IPS-18a (cell line): ENCODE results near the gene COMMD6.
A peak's percentile ranks its signal among the peaks of the same experiment; 100 is the strongest.

ENCODE experiments used
- H3K27ac ChIP-seq: one replicate; pipeline ENCODE4 v1.5.1; 2013; ENCODE audit warnings: low read length
- H3K27me3 ChIP-seq: one replicate; pipeline ENCODE4 v1.6.1; 2013; ENCODE audit warnings: mild to moderate bottlenecking, low read length; ENCODE audit not compliant: control insufficient read depth, insufficient read depth
- H3K36me3 ChIP-seq: one replicate; pipeline ENCODE4 v1.6.1; 2013; ENCODE audit warnings: low read depth, low read length; ENCODE audit not compliant: control insufficient read depth
- H3K4me1 ChIP-seq: one replicate; pipeline ENCODE4 v1.6.1; 2013; ENCODE audit warnings: low read depth, low read length; ENCODE audit not compliant: control insufficient read depth
- H3K4me3 ChIP-seq: one replicate; pipeline ENCODE4 v1.5.1; 2013; ENCODE audit warnings: low read length
- H3K9ac ChIP-seq: one replicate; pipeline ENCODE4 v1.6.1; 2013; ENCODE audit warnings: mild to moderate bottlenecking, low read length, moderate library complexity
- H3K9me3 ChIP-seq: one replicate; pipeline ENCODE4 v1.6.1; 2013; ENCODE audit warnings: low read depth, low read length; ENCODE audit not compliant: control insufficient read depth

The COMMD6 gene

DNA sequence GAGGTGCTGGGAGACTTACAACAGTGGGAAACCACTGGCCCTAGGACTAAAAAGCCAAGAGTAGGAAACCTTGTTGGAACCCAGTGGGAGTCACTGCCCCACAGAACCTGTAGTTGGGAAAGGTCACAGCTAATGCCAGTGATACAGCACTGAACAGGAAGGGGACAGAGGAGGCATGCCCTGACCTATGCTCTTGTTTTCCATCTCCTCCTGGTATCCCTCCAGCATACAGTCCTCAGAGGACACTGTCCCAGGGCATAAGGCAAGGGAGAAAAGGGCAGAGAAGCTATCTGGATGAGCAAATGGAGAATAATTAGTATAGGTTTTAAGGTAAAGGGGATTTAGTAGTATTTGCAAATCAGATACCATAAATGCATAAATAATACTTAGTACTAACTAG, 44.5 kb downstream of the COMMD6 start:
- Histone ChIP-seq H3K27me3 (no peaks in the 10 kb centered on the region), H3K4me3 (no peak overlapping the region), H3K4me1 (no peaks in the 10 kb centered on the region), H3K9me3 (no peaks in the 10 kb centered on the region), H3K9ac (no peak overlapping the region), H3K27ac (no peak overlapping the region), H3K36me3 (no peaks in the 10 kb centered on the region)

- Histone ChIP-seq H3K9ac (no peak overlapping the region), H3K36me3 (no peaks in the 10 kb centered on the region), H3K4me1 (no peaks in the 10 kb centered on the region), H3K4me3 (no peak overlapping the region), H3K27me3 (no peaks in the 10 kb centered on the region), H3K27ac (no peak overlapping the region), H3K9me3 (no peaks in the 10 kb centered on the region)
Measured at GRCh38 chr13:75492389-75492788, 45.3 kb downstream of the COMMD6 start.

- Histone ChIP-seq H3K9ac (no peak overlapping the region), H3K4me3 (no peak overlapping the region)
Measured at GRCh38 chr13:75491376-75491775, 46.3 kb downstream of the COMMD6 start.

GRCh38 chr13:75489502-75490263, 48.0 kb downstream of the COMMD6 start:
- Histone ChIP-seq H3K4me3 (no peak overlapping the region), H3K9ac (no peak overlapping the region), H3K27me3 (no peaks in the 10 kb centered on the region), H3K4me1 (peaks cover 7% of the 10 kb centered on the region), H3K27ac (no peak overlapping the region), H3K9me3 (no peaks in the 10 kb centered on the region), H3K36me3 (no peaks in the 10 kb centered on the region)

More at GRCh38 chr13:75491376-75491775, 46.3 kb downstream of the COMMD6 start:
- Histone ChIP-seq H3K9me3 (no peaks in the 10 kb centered on the region), H3K4me1 (no peaks in the 10 kb centered on the region), H3K27me3 (no peaks in the 10 kb centered on the region), H3K36me3 (no peaks in the 10 kb centered on the region), H3K27ac (no peak overlapping the region)

DNA sequence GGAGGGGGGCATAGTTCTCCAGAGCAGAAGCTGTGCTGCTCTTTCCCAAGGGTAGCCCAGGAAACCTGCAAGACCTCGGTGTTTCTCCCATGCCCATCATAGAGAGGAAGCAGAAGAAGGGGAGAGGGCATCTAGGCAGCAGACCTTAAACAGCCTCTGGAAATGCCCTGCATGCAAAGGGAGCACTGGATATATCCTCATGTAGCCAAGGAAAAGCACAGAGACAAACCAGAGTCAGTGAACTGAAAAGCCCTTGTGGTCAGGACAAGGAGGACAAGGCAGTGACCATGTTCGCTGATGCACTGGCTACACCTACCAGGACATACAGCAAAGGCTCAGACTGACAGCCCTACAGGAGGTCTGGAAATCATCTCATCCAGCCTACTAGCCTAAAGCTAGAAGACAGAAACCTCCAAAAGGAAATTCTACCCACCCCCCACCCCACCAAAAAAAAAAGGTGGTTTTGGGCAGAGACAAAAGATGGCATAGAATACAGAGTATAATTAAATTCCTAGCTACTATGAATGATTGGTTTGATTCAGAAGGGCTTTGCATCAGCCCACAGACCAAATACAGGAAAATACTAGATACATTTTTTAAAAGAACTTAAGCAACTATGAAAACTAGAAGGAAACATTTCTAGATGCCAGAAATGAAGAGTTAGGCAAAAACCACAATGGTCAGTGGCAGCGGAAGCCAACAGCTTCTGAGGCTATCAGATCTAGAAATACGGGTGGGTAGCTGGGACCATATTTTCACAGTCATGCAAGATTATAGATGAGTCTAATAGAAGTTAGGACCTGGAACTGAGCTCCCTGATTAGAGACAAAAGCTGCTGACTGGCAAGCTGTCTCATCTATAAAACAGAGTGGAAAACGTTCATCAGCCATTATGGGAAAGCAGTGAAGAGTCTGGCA, 51.2 kb downstream of the COMMD6 start:
- Histone ChIP-seq H3K9me3 (no peaks in the 10 kb centered on the region), H3K27ac (no peak overlapping the region), H3K36me3 (no peaks in the 10 kb centered on the region), H3K4me3 (no peak overlapping the region), H3K27me3 (no peaks in the 10 kb centered on the region), H3K4me1 (peaks cover 13% of the 10 kb centered on the region), H3K9ac (no peak overlapping the region)

DNA sequence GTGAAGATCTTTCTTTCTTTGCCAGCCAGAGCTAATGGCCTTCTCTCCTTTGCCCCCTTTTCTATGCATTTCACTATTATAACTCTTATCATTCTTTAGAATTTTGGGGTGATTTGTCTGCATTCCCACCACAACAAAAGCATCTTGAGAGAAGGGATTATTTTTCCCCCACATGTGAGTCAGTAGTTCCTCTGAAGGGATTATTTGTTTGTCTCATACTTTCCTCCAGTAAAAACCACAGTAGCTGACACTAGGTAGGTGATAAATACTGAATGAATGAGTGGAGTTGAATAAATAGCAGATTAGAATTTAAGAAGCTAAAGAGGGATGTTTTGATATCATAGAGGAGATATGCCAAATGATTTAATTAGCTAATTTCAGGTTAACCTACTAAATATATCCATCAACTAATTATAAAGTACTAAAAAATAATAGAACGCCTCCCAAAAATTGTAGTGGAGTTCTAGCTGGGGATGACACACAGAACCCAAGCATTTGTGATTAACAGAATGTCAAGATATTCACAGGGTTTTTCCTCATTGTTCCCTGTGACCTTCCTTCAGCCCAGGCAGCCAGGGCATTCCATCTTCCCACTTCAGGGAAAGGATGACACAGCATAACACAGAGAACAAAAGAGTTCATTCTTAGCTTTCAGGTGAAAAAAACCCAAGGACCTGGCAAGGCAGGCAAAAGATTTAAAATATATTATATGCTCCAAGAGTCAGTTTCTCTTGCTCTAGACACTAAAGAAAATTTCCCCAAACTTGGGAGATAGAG, 52.2 kb downstream of the COMMD6 start:
- no peaks in the 10 kb centered on the region for H3K36me3 ChIP-seq
- no peak overlapping the region for H3K9ac ChIP-seq
- no peak overlapping the region for H3K27ac ChIP-seq
- no peaks in the 10 kb centered on the region for H3K9me3 ChIP-seq
- H3K27me3 ChIP-seq: peaks cover 1% of the 10 kb centered on the region
- no peak overlapping the region for H3K4me3 ChIP-seq
- peaks cover 13% of the 10 kb centered on the region for H3K4me1 ChIP-seq

- H3K9ac ChIP-seq: peak overlapping the region; percentile 71
- H3K36me3 ChIP-seq: no peaks in the 10 kb centered on the region
- peak overlapping the region; percentile 83 for H3K4me3 ChIP-seq
- H3K4me1 ChIP-seq: peaks cover 19% of the 10 kb centered on the region
- H3K27me3 ChIP-seq: peaks cover 13% of the 10 kb centered on the region
- no peak overlapping the region for H3K27ac ChIP-seq
- no peaks in the 10 kb centered on the region for H3K9me3 ChIP-seq
Measured at GRCh38 chr13:75482820-75483079, 54.9 kb downstream of the COMMD6 start.

- Histone ChIP-seq H3K4me3 (peak within 1 kb of the TSS; percentile 83), H3K9me3 (no peaks in the 10 kb centered on the region), H3K9ac (peak within 1 kb of the TSS; percentile 71), H3K27me3 (peaks cover 13% of the 10 kb centered on the region), H3K36me3 (no peaks in the 10 kb centered on the region), H3K27ac (no peak within 1 kb of the TSS), H3K4me1 (peaks cover 22% of the 10 kb centered on the region)
Measured at GRCh38 chr13:75482070-75482819, 55.4 kb downstream of the COMMD6 start, which contains the start of gene TBC1D4. TSS of gene TBC1D4 (minus strand) at chr13:75482169. CDS start at chr13:75481767, 402 bp downstream.

GRCh38 chr13:75481176-75482069, 56.2 kb downstream of the COMMD6 start:
- peaks cover 13% of the 10 kb centered on the region for H3K27me3 ChIP-seq
- H3K36me3 ChIP-seq: no peaks in the 10 kb centered on the region
- H3K4me1 ChIP-seq: peaks cover 22% of the 10 kb centered on the region
- peak overlapping the region; percentile 71 for H3K9ac ChIP-seq
- no peaks in the 10 kb centered on the region for H3K9me3 ChIP-seq
- peak overlapping the region; percentile 83 for H3K4me3 ChIP-seq
- no peak overlapping the region for H3K27ac ChIP-seq

GRCh38 chr13:75480671-75481175, 56.9 kb downstream of the COMMD6 start:
- Histone ChIP-seq H3K4me3 (peak overlapping the region; percentile 83), H3K4me1 (peaks cover 17% of the 10 kb centered on the region), H3K27me3 (peaks cover 13% of the 10 kb centered on the region), H3K27ac (no peak overlapping the region), H3K36me3 (no peaks in the 10 kb centered on the region), H3K9ac (peak overlapping the region; percentile 71), H3K9me3 (no peaks in the 10 kb centered on the region)
